ENCODE results near the gene PTTG2.

GRCh38 chr4:37953620-37954293 lies 6.4 kb upstream of the PTTG2 start:
- no peak for TF ChIP-seq EZH2phosphoT487 (IDR thresholded peaks at IDR 0.05; ENCODE audit: borderline replicate concordance)
- TF ChIP-seq CTCF (conservative IDR thresholded peaks at IDR 0.05; ENCODE audit: low read length) = no peak

Data from Loucy (cell line).